ENCODE data around the gene SIGLEC11.

- TF ChIP-seq CTCF (conservative IDR thresholded peaks at IDR 0.05 in 1 of 2, IDR thresholded peaks at IDR 0.05 in 1 of 2; ENCODE audit: extremely low read depth in 1 of 2, insufficient read depth in 1 of 2, low read depth in 1 of 2, low read length in 2 of 2): peak in 1 of 2 donors; percentile 22
- TF ChIP-seq EZH2 (IDR thresholded peaks at IDR 0.05; ENCODE audit: borderline replicate concordance, low read length): no peak
These were observed 47.6 kb upstream of the SIGLEC11 start for GRCh38 chr19:50008532-50008931.
